Testis (tissue), 3 donors: Measurements from ENCODE around the gene CD79A. TPM values are rescaled to one million over a fixed set of nuclear protein-coding genes. Genes with fewer than 3 reads are reported as not detected.
"Not testable (repeated sequence)": the region's sequence is repeated elsewhere in the genome, so short reads cannot be mapped to it uniquely, and the experiment has no call there.

Experiments used
- DNase-seq: peaks from one replicate; pipeline ENCODE4 v3.0.0-alpha.2; 2019
- H3K27ac ChIP-seq, 2 donors: fragments of 200-600 bp; sonication (generic); one replicate each; pipeline ENCODE4 v1.5.1; 2019
- H3K27me3 ChIP-seq: fragments of 200-600 bp; sonication (generic); one replicate; pipeline ENCODE4 v1.5.1; 2019
- H3K36me3 ChIP-seq: fragments of 200-600 bp; sonication (generic); one replicate; pipeline ENCODE4 v1.5.1; 2017; ENCODE audit warnings: low read depth; ENCODE audit errors: missing control alignments
- H3K4me1 ChIP-seq: fragments of 200-600 bp; sonication (generic); one replicate; pipeline ENCODE4 v1.5.1; 2019
- H3K4me3 ChIP-seq, 2 donors: fragments of 200-600 bp; sonication (generic); one replicate each; pipeline ENCODE4 v1.5.1; 2017 to 2019
- H3K9me3 ChIP-seq: fragments of 200-600 bp; sonication (generic); one replicate; pipeline ENCODE4 v1.5.1; 2017
- CTCF ChIP-seq, 3 experiments: fragments of 450-650 bp in 2 of 3; fragments of 200-600 bp in 1 of 3; sonication (generic) in 1 of 3; IDR thresholded peaks; one replicate each; pipeline ENCODE4 v1.5.1; 2016 to 2019; ENCODE audit warnings: antibody characterized with exemption in 3 of 3, mild to moderate bottlenecking in 2 of 3, moderate library complexity in 1 of 3
- POLR2A ChIP-seq: fragments of 450-650 bp; IDR thresholded peaks from one replicate; pipeline ENCODE4 v1.6.1; 2017; ENCODE audit warnings: antibody characterized with exemption, mild to moderate bottlenecking, moderate library complexity
- WGBS, 2 donors: methylation state at CpG; one replicate each; pipeline ENCODE4 v1.1.5; 2018; 5-methylcytosine and 5-hydroxymethylcytosine counted together
- intact Hi-C: fragments of 100-400 bp; cut with DNase I; formaldehyde crosslinking; loops from one replicate; pipeline ENCODE4 v1.15.1; 2023; ENCODE audit warnings: low total_unique reads
- polyA plus RNA-seq: library from polyadenylated mRNA; stranded (reverse); fragments of 350-450 nt; fragmentation: Illumina TruSeq; extraction: RNeasy Lipid Tissue Mini Kit (QIAGEN cat#74804); gene quantifications from one replicate; pipeline ENCODE4 v1.2.3, GENCODE V29; 2014; ENCODE audit warnings: low read depth, low replicate concordance; ENCODE audit not compliant: insufficient read depth
- total RNA-seq, 2 donors: library from RNA; depleted of rRNA; stranded (reverse); fragments of >200 nt; gene quantifications; one replicate each; pipeline ENCODE4 v1.2.3, GENCODE V29; 2016

CD79A gene
- total and polyA plus RNA-seq, 3 donors from 2014 or later: 0.87 to 3.6 TPM; not detected in 1

- TF ChIP-seq CTCF (IDR thresholded peaks at IDR 0.05) (peak in 1 of 3 experiments; percentile 36), POLR2A (no peak)
- Histone ChIP-seq H3K27me3 (no peaks in the 10 kb centered on the region), H3K27ac (no peak overlapping the region), H3K4me1 (no peaks in the 10 kb centered on the region), H3K9me3 (no peaks in the 10 kb centered on the region), H3K4me3 (no peak overlapping the region), H3K36me3 (no peaks in the 10 kb centered on the region)
- intact Hi-C loops: loop anchor here (10.0 kb wide), 1 partner anchor 82 kb away; the partner anchor contains the start of gene RABAC1
- 70% methylated on average over 7 to 18 of the region's 18 CpGs for WGBS, 2 donors
- peak; percentile 64 for DNase-seq
Measured at GRCh38 chr19:41872775-41873647, 4.1 kb upstream of the CD79A start.

- H3K4me3 ChIP-seq, H3K27ac ChIP-seq, H3K27me3 ChIP-seq, DNase-seq, H3K36me3 ChIP-seq, H3K9me3 ChIP-seq, H3K4me1 ChIP-seq: not testable (repeated sequence)
- intact Hi-C loops: loop anchor here (10.0 kb wide), 1 partner anchor 79 kb away; the partner anchor contains the start of gene RABAC1
- WGBS, 2 donors: 87 to 94% methylated on average over 3 of the region's 3 CpGs
Measured at GRCh38 chr19:41875973-41876372, 1.1 kb upstream of the CD79A start.

- no peaks in the 10 kb centered on the region for H3K27me3 ChIP-seq
- H3K27ac ChIP-seq: no peak overlapping the region
- DNase-seq: no peak
- intact Hi-C loops: loop anchor here (10.0 kb wide), 1 partner anchor 77 kb away; the partner anchor contains the start of gene RABAC1
- H3K9me3 ChIP-seq: no peaks in the 10 kb centered on the region
- TF ChIP-seq CTCF (IDR thresholded peaks at IDR 0.05) (no peak), POLR2A (no peak)
- WGBS, 2 donors: 76 to 79% methylated on average over 15 to 17 of the region's 17 CpGs
- no peaks in the 10 kb centered on the region for H3K4me1 ChIP-seq
- no peak overlapping the region for H3K4me3 ChIP-seq
- no peaks in the 10 kb centered on the region for H3K36me3 ChIP-seq
Measured at GRCh38 chr19:41877916-41878905, 1.1 kb downstream of the CD79A start.

- Histone ChIP-seq H3K27me3 (no peaks in the 10 kb centered on the region), H3K9me3 (no peaks in the 10 kb centered on the region), H3K36me3 (no peaks in the 10 kb centered on the region), H3K4me1 (no peaks in the 10 kb centered on the region), H3K4me3 (no peak overlapping the region), H3K27ac (no peak overlapping the region)
- DNase-seq: no peak
- WGBS, 2 donors: 79 to 84% methylated on average over 6 to 21 of the region's 21 CpGs
- intact Hi-C loops: loop anchor here (10.0 kb wide), 1 partner anchor 76 kb away; the partner anchor contains the start of gene RABAC1
- no peak for TF ChIP-seq POLR2A
- no peak for TF ChIP-seq CTCF (IDR thresholded peaks at IDR 0.05)
Measured at GRCh38 chr19:41879080-41879479, 2.0 kb downstream of the CD79A start.
